NCI-H2029 treated with DMSO at 0.1 percent for 48 hours (cell line): ENCODE data around the gene C6orf89.

Experiments
- DNase-seq: peaks from one replicate; lab custom pipeline; 2025; lab: John Stamatoyannopoulos, UW

C6orf89 gene

GRCh38 chr6:36852481-36853147 is 33.1 kb upstream of the C6orf89 start:
- no peak for DNase-seq

DNA sequence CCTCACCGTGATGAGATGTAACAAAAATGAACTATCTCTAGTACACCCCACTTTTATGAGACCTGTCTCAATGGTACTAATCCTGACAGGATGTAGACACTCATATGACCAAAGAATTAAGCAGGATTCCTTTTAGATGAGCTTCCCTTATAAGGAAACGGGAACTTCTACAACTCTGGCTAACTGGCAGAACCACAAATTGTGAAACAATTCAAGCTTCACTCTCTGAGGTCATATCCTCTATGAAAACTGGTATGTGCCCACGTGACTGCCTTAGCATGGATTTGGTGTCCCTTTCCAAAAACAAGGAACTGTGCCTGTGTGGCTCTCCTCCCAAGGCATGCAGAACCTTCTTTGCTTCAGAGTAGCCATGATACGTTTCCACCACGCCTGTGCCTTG is 32.4 kb upstream of the C6orf89 start:
- no peak for DNase-seq

DNA sequence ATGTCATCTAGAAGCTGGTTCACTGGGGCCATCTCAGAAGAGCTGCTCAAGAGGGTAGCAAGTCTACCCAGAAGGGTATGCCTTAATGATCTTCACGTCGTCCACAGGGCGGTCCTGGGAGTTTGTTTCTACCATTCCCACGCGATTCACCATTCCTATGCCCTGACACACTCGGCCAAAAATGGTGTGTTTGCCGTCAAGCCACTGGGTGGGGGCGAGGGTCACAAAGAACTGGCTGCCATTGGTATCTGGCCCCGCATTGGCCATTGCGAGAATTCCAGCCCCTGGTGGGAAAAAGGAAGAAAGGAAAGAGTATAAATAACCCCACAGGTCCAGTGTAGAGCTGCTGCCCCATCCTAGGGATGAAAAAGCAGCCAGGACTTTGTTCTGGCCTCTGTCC is 30.0 kb upstream of the C6orf89 start:
- no peak for DNase-seq

- DNase-seq = peak; percentile 40
Observed at GRCh38 chr6:36856277-36856676, 29.5 kb upstream of the C6orf89 start.

- no peak for DNase-seq
Observed at GRCh38 chr6:36857325-36857724, 28.4 kb upstream of the C6orf89 start.

GRCh38 chr6:36858407-36858981 is 27.3 kb upstream of the C6orf89 start:
- no peak for DNase-seq

GRCh38 chr6:36860126-36860525 is 25.6 kb upstream of the C6orf89 start:
- no peak for DNase-seq

DNA sequence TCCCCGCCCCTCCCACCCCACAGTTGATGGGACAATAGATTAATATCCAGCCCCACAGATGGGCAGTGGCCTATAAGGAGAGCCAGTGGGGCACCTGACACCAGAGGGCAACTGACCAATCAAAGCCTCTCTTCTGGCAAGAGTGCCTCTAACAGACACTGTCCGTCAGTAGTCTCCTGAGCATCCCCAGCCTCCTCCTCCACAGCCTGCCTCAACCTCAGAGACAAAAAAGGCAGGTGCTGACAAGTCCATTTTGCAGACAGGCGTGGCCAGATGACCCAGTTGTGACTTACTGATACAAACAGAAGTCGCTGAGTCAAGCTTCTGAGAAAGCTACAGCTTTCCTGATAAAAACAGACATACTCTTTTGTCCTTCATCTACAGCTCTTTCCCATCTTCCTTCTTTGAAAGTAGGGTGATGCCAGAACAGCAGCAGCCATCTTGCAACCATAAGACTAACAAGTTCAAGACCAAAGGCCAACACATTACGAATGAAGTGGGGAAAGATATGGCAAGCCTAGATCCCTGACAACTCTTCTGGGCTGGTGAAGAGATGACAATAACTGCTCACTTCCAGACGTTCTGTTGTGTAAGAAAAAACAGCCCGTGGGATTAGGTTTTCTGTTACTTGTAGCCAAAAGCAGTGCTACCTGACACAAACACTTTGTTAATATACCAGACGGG is 23.4 kb upstream of the C6orf89 start:
- DNase-seq = no peak

DNA sequence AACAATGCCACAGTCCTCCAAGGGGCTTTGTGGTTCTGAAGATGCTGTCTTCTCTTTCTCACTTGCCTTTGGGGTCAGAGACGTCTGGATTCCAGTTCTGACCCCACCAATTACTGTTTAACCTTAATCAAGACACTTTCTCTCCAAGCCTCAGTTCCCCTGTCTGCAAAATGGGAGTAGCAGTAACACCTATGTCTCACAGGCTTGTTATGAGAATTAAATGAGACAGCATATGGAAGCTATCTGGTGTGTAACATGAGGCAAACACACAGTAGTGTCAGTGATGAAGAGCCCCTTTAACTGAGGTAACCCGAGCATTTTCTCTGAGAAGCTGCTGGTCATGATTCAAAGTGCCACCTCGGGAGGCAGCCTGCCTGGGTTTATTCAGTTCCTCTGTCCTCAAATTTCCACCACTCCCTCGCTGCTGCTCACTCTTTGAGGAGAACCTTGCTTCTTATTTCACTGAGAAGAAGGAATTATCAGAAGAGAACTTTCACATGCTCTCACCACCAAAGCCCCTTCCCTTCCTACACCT is 22.8 kb upstream of the C6orf89 start:
- no peak for DNase-seq

- DNase-seq = no peak
Observed at GRCh38 chr6:36863670-36864540, 21.8 kb upstream of the C6orf89 start.

GRCh38 chr6:36865835-36866234 is 19.9 kb upstream of the C6orf89 start:
- DNase-seq = no peak

DNA sequence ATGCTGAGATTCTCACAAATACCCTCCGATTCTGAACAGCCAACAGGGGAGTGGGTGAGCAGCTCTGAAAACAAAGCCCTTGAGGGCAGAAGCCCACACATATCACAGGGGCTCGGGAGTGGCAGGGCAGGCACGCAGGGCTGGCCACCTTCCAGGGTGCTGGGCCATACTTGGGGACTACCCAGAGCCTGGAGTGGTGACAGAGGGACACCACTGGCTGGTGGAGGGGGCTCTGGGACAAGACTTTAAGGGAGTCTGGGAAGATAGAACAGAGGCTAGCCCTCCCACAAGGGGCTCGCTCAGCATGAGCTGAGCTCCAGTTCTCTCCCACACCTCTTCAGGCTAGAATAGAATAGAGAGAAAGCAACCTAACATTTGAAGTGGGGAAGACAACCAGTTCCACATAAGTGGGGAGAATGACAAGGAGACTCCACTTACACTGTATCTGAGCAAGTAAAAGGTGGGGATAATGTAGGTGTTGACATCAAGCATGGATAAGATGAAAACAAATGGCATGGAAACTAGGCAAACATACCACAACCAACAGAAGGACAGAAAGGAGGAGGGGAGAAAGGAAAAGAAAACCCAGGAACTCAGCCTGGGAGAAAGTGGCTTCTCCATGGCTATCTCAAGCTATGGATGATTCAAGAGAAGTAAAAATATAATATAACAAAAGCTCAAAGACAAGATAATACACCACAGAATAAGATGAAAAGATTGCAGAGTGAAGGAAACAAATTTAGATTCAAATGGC is 18.1 kb upstream of the C6orf89 start:
- DNase-seq = no peak

DNA sequence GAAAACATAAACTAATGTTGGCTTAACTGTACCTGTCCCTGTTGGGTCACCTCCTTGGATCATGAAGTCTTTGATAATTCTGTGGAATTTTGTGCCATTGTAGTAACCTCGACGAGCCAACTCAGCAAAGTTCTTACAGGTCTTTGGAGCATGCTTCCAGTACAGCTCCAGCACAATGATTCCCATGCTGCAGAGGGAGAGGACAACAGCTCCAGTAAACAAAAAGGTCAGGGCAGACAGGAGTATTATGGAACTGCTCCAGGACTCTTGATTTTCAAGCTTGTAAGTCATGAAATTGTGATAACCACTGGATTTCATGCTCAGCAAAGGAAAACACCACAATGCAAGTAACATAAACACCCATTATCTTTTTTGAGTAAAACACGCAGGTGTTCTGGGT is 14.1 kb upstream of the C6orf89 start:
- DNase-seq = no peak

- no peak for DNase-seq
Observed at GRCh38 chr6:36873115-36873514, 12.6 kb upstream of the C6orf89 start.

- DNase-seq = peak; percentile 25
Observed at GRCh38 chr6:36873612-36874442, 11.9 kb upstream of the C6orf89 start.

- peak; percentile 95 for DNase-seq
Observed at GRCh38 chr6:36874443-36875249, 11.1 kb upstream of the C6orf89 start, which contains the start of gene PPIL1. Gene PPIL1, minus strand, starts transcription at chr6:36874803. Its CDS starts 31 bp downstream, at chr6:36874772.

DNA sequence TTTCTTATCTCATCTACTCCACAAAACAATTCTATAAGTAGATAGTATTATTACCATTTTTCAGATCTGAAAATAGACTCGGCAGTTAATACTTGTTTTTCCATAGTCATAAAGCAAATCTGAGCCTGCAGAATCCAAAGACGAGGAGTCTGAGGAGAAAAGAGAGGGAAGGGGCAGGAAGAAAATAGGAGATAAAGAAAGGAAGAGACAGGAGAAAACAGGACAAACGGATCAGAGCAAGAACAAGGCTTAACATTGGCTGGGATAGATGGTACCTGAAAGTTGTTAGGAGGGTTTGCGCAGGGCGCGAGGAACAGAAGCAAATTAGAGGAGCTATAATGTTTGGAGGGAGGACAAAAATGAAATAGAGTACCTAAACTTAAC is 10.5 kb upstream of the C6orf89 start:
- DNase-seq = no peak

GRCh38 chr6:36884610-36885009 is 1.1 kb upstream of the C6orf89 start:
- DNase-seq = no peak

GRCh38 chr6:36886950-36887618 is 1.3 kb downstream of the C6orf89 start:
- DNase-seq = no peak
